ENCODE measurements around the gene KRT33A. TPM values are rescaled to one million over a fixed set of nuclear protein-coding genes. Genes with fewer than 3 reads are reported as not detected.

KRT33A gene
- total RNA-seq, 2 experiments from 2014 or later = not detected

- Histone ChIP-seq H3K9me3 (ENCODE audit: control insufficient read depth in 1 of 2, insufficient read depth in 1 of 2, low read length in 2 of 2) (peaks cover 0 to 3% of the 10 kb centered on the region in 2 experiments), H3K27ac (ENCODE audit: low read depth in 1 of 2, low read length in 2 of 2) (no peak overlapping the region), H3K36me3 (ENCODE audit: insufficient read depth, low read length) (no peaks in the 10 kb centered on the region), H3K4me1 (ENCODE audit: insufficient read depth, low read length) (no peaks in the 10 kb centered on the region), H3K27me3 (ENCODE audit: control insufficient read depth in 1 of 2, insufficient read depth in 2 of 2, low read length in 2 of 2) (no peaks in the 10 kb centered on the region), H3K4me3 (ENCODE audit: low read length) (no peak overlapping the region)
- H3K27ac Mint-ChIP-seq = no peak overlapping the region
- H3K4me3 Mint-ChIP-seq = no peak overlapping the region
- ATAC-seq (ENCODE audit: poor library complexity) (no peak), DNase-seq (no peak)
- CTCF ChIA-PET = no interaction called here
- no peaks in the 10 kb centered on the region for H3K36me3 Mint-ChIP-seq (ENCODE audit: low read depth)
- POLR2A ChIA-PET = interaction anchor here (1.4 kb wide), 1 partner anchor 10 kb away, joined by 3 read pairs; no protein-coding TSS in a partner anchor
- peaks cover 4% of the 10 kb centered on the region for H3K9me3 Mint-ChIP-seq
- intact Hi-C loops (cut with DNase I, micrococcal nuclease) = loop anchor here in 1 of 2 experiments (1.0 kb wide), 1 partner anchor 20 kb away; no protein-coding TSS in a partner anchor
- peaks cover 13% of the 10 kb centered on the region for H3K4me1 Mint-ChIP-seq (ENCODE audit: low read depth)
- TF ChIP-seq, protein P1, sequence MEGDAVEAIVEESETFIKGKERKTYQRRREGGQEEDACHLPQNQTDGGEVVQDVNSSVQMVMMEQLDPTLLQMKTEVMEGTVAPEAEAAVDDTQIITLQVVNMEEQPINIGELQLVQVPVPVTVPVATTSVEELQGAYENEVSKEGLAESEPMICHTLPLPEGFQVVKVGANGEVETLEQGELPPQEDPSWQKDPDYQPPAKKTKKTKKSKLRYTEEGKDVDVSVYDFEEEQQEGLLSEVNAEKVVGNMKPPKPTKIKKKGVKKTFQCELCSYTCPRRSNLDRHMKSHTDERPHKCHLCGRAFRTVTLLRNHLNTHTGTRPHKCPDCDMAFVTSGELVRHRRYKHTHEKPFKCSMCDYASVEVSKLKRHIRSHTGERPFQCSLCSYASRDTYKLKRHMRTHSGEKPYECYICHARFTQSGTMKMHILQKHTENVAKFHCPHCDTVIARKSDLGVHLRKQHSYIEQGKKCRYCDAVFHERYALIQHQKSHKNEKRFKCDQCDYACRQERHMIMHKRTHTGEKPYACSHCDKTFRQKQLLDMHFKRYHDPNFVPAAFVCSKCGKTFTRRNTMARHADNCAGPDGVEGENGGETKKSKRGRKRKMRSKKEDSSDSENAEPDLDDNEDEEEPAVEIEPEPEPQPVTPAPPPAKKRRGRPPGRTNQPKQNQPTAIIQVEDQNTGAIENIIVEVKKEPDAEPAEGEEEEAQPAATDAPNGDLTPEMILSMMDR (IDR thresholded peaks at IDR 0.05) = no peak
- peaks cover 4% of the 10 kb centered on the region for H3K27me3 Mint-ChIP-seq
Observed at GRCh38 chr17:41298458-41299135, 52.0 kb downstream of the KRT33A start.

GRCh38 chr17:41296846-41297245, 53.8 kb downstream of the KRT33A start:
- no peaks in the 10 kb centered on the region for H3K36me3 ChIP-seq (ENCODE audit: insufficient read depth, low read length)
- no peak overlapping the region for H3K4me3 ChIP-seq (ENCODE audit: low read length)
- H3K4me1 ChIP-seq (ENCODE audit: insufficient read depth, low read length) = no peaks in the 10 kb centered on the region
- TF ChIP-seq, protein P1 (IDR thresholded peaks at IDR 0.05) = no peak
- no peaks in the 10 kb centered on the region for H3K27me3 ChIP-seq (ENCODE audit: control insufficient read depth in 1 of 2, insufficient read depth in 2 of 2, low read length in 2 of 2)
- Mint-ChIP-seq H3K4me1 (ENCODE audit: low read depth) (peaks cover 9% of the 10 kb centered on the region), H3K36me3 (ENCODE audit: low read depth) (no peaks in the 10 kb centered on the region), H3K9me3 (peaks cover 4% of the 10 kb centered on the region), H3K27ac (no peak overlapping the region), H3K27me3 (peaks cover 4% of the 10 kb centered on the region), H3K4me3 (no peak overlapping the region)
- intact Hi-C loops (cut with DNase I, micrococcal nuclease) = no loop called here
- ChIA-PET POLR2A (no interaction called here), CTCF (no interaction called here)
- ATAC-seq (ENCODE audit: poor library complexity) = no peak
- peaks cover 0 to 3% of the 10 kb centered on the region in 2 experiments for H3K9me3 ChIP-seq (ENCODE audit: control insufficient read depth in 1 of 2, insufficient read depth in 1 of 2, low read length in 2 of 2)
- DNase-seq = no peak
- no peak overlapping the region for H3K27ac ChIP-seq (ENCODE audit: low read depth in 1 of 2, low read length in 2 of 2)

Other genes starting within 250 kb of the KRT33A start
- not detected for gene KRTAP4-16, start 248.6 kb downstream of the KRT33A start, total RNA-seq
- gene KRTAP4-9, start 245.4 kb downstream of the KRT33A start, total RNA-seq = not detected
- not detected for gene KRTAP4-11, start 232.5 kb downstream of the KRT33A start, total RNA-seq
- gene KRTAP4-12, start 226.6 kb downstream of the KRT33A start, total RNA-seq = not detected
- not detected for gene KRTAP4-6, start 210.3 kb downstream of the KRT33A start, total RNA-seq
- not detected for gene KRTAP4-5, start 201.0 kb downstream of the KRT33A start, total RNA-seq
- not detected for gene KRTAP4-4, start 190.1 kb downstream of the KRT33A start, total RNA-seq
- gene KRTAP4-3, start 182.6 kb downstream of the KRT33A start, total RNA-seq = not detected
- gene KRTAP4-2, start 172.6 kb downstream of the KRT33A start, total RNA-seq = not detected
- not detected for gene KRTAP4-1, start 165.9 kb downstream of the KRT33A start, total RNA-seq
- gene KRTAP9-1, start 160.9 kb downstream of the KRT33A start, total RNA-seq = not detected
- gene KRTAP9-2, start 124.2 kb downstream of the KRT33A start, total RNA-seq = not detected
- not detected for gene KRTAP9-3, start 118.4 kb downstream of the KRT33A start, total RNA-seq
- gene KRTAP9-8, start 112.8 kb downstream of the KRT33A start, total RNA-seq = not detected
- not detected for gene KRTAP9-4, start 101.1 kb downstream of the KRT33A start, total RNA-seq
- not detected for gene KRTAP9-9, start 95.4 kb downstream of the KRT33A start, total RNA-seq
- not detected for gene KRTAP9-6, start 85.5 kb downstream of the KRT33A start, total RNA-seq
- gene KRTAP9-7, start 75.1 kb downstream of the KRT33A start, total RNA-seq = not detected
- gene KRTAP29-1, start 48.0 kb downstream of the KRT33A start, total RNA-seq = not detected
- gene KRTAP16-1, start 41.5 kb downstream of the KRT33A start, total RNA-seq = 1 to 10 TPM; 1.0 to 1.1 TPM
- gene KRTAP17-1, start 35.1 kb downstream of the KRT33A start, total RNA-seq = not detected
- gene KRT33B, start 19.0 kb upstream of the KRT33A start, total RNA-seq = not detected
- gene KRT34, start 31.5 kb upstream of the KRT33A start, total RNA-seq = not detected
- not detected for gene KRT31, start 46.8 kb upstream of the KRT33A start, total RNA-seq
- not detected for gene KRT37, start 73.8 kb upstream of the KRT33A start, total RNA-seq
- not detected for gene KRT38, start 90.2 kb upstream of the KRT33A start, total RNA-seq
- not detected for gene KRT32, start 116.6 kb upstream of the KRT33A start, total RNA-seq
- not detected for gene KRT35, start 130.3 kb upstream of the KRT33A start, total RNA-seq
- not detected for gene KRT36, start 139.1 kb upstream of the KRT33A start, total RNA-seq
- not detected for gene KRT13, start 154.8 kb upstream of the KRT33A start, total RNA-seq
- gene KRT15, start 168.1 kb upstream of the KRT33A start, total RNA-seq = not detected
- gene KRT19, start 177.5 kb upstream of the KRT33A start, total RNA-seq = not detected
- not detected for gene KRT9, start 221.2 kb upstream of the KRT33A start, total RNA-seq
- not detected for gene KRT14, start 236.1 kb upstream of the KRT33A start, total RNA-seq

Data from CD4-positive, alpha-beta T cell (primary cell).